Mesenchymal stem cell (in vitro differentiated cells and primary cell): ENCODE measurements around the gene PTP4A2.

ENCODE experiments used
- DNase-seq: peaks from one replicate; pipeline ENCODE4 v3.0.0-alpha.2; 2013
- H2AFZ ChIP-seq: one replicate; pipeline ENCODE4 v1.6.1; 2013; ENCODE audit warnings: low read depth, mild to moderate bottlenecking, control low read depth, inconsistent platforms, low read length, moderate library complexity
- H2AK5ac ChIP-seq: 2 replicates; pipeline ENCODE4 v1.6.1; 2013; ENCODE audit warnings: low read length, moderate library complexity, mild to moderate bottlenecking, inconsistent platforms; ENCODE audit not compliant: severe bottlenecking
- H2BK120ac ChIP-seq: one replicate; pipeline ENCODE4 v1.6.1; 2013; ENCODE audit warnings: low read depth, mild to moderate bottlenecking, inconsistent platforms, low read length, moderate library complexity
- H2BK12ac ChIP-seq, 2 experiments: one replicate each; pipeline ENCODE4 v1.6.1; 2013; ENCODE audit warnings: inconsistent platforms in 2 of 2, low read length in 2 of 2, mild to moderate bottlenecking in 2 of 2, moderate library complexity in 2 of 2, control low read depth in 1 of 2
- H2BK15ac ChIP-seq: one replicate; pipeline ENCODE4 v1.6.1; 2013; ENCODE audit warnings: mild to moderate bottlenecking, low read depth, inconsistent platforms; ENCODE audit not compliant: poor library complexity, severe bottlenecking
- H2BK5ac ChIP-seq: 2 replicates; pipeline ENCODE4 v1.6.1; 2013; ENCODE audit warnings: low read depth, mild to moderate bottlenecking, low read length, control low read depth, inconsistent platforms; ENCODE audit not compliant: poor library complexity, severe bottlenecking
- H3K14ac ChIP-seq, 2 experiments: one replicate each; pipeline ENCODE4 v1.6.1; 2013; ENCODE audit warnings: inconsistent platforms in 2 of 2, low read length in 2 of 2, control low read depth in 1 of 2, mild to moderate bottlenecking in 1 of 2, moderate library complexity in 1 of 2
- H3K18ac ChIP-seq, 2 experiments: one replicate each; pipeline ENCODE4 v1.6.1; 2013; ENCODE audit warnings: inconsistent platforms in 2 of 2, low read length in 2 of 2, control low read depth in 1 of 2, low read depth in 1 of 2, mild to moderate bottlenecking in 1 of 2
- H3K23ac ChIP-seq, 2 experiments: one replicate each; pipeline ENCODE4 v1.6.1; 2013; ENCODE audit warnings: inconsistent platforms in 2 of 2, low read length in 2 of 2, mild to moderate bottlenecking in 2 of 2, moderate library complexity in 2 of 2, control low read depth in 1 of 2
- H3K27ac ChIP-seq: 2 replicates; pipeline ENCODE4 v1.5.1; 2013; ENCODE audit warnings: mild to moderate bottlenecking, moderate library complexity, low read length, control low read depth, inconsistent platforms; ENCODE audit not compliant: poor library complexity, severe bottlenecking
- H3K27me3 ChIP-seq, 2 experiments: 2 replicates each; pipeline versions ENCODE4 v1.6.1 to v1.7.0; 2013; ENCODE audit warnings: low read length in 2 of 2, mild to moderate bottlenecking in 2 of 2, moderate library complexity in 2 of 2, control low read depth in 1 of 2, inconsistent platforms in 1 of 2; ENCODE audit not compliant: control insufficient read depth in 1 of 2, insufficient read depth in 1 of 2
- H3K36me3 ChIP-seq, 2 experiments: 2 replicates each; pipeline versions ENCODE4 v1.6.1 to v1.7.0; 2013; ENCODE audit warnings: low read length in 2 of 2, control low read depth in 1 of 2, inconsistent platforms in 1 of 2, low read depth in 1 of 2, mild to moderate bottlenecking in 1 of 2; ENCODE audit not compliant: insufficient read depth in 2 of 2, control insufficient read depth in 1 of 2
- H3K4ac ChIP-seq, 2 experiments: one replicate each; pipeline ENCODE4 v1.6.1; 2013; ENCODE audit warnings: inconsistent platforms in 2 of 2, low read length in 2 of 2, mild to moderate bottlenecking in 2 of 2, moderate library complexity in 2 of 2, control low read depth in 1 of 2, low read depth in 1 of 2
- H3K4me1 ChIP-seq: 2 replicates; pipeline ENCODE4 v1.6.1; 2013; ENCODE audit warnings: low read depth, low read length, control low read depth; ENCODE audit not compliant: control insufficient read depth, insufficient read depth
- H3K4me2 ChIP-seq: 2 replicates; pipeline ENCODE4 v1.6.1; 2013; ENCODE audit warnings: low read length, mild to moderate bottlenecking, inconsistent platforms; ENCODE audit not compliant: poor library complexity, severe bottlenecking
- H3K4me3 ChIP-seq, 2 experiments: 2 replicates each; pipeline versions ENCODE4 v1.5.1 to v1.7.0; 2013; ENCODE audit warnings: low read length in 2 of 2, mild to moderate bottlenecking in 2 of 2, control low read depth in 1 of 2, low read depth in 1 of 2; ENCODE audit not compliant: insufficient read depth in 1 of 2
- H3K79me1 ChIP-seq: replicated peaks from 2 replicates; pipeline ENCODE4 v1.6.1; 2013; ENCODE audit warnings: mild to moderate bottlenecking, control low read depth, low read length, inconsistent platforms; ENCODE audit not compliant: poor library complexity, severe bottlenecking
- H3K9ac ChIP-seq: 2 replicates; pipeline ENCODE4 v1.7.0; 2013; ENCODE audit warnings: mild to moderate bottlenecking, low read length, moderate library complexity
- H3K9me3 ChIP-seq: 2 replicates; pipeline ENCODE4 v1.7.0; 2013; ENCODE audit warnings: mild to moderate bottlenecking, low read length; ENCODE audit not compliant: control insufficient read depth
- H4K8ac ChIP-seq: one replicate; pipeline ENCODE4 v1.6.1; 2013; ENCODE audit warnings: inconsistent platforms, mild to moderate bottlenecking, low read length, moderate library complexity
- H4K91ac ChIP-seq: one replicate; pipeline ENCODE4 v1.6.1; 2013; ENCODE audit warnings: mild to moderate bottlenecking, low read length, inconsistent platforms
- WGBS: methylation state at CpG from one replicate; pipeline ENCODE4 v1.1.7; 2013; ENCODE audit warnings: mixed read lengths; 5-methylcytosine and 5-hydroxymethylcytosine counted together

Gene PTP4A2

DNA sequence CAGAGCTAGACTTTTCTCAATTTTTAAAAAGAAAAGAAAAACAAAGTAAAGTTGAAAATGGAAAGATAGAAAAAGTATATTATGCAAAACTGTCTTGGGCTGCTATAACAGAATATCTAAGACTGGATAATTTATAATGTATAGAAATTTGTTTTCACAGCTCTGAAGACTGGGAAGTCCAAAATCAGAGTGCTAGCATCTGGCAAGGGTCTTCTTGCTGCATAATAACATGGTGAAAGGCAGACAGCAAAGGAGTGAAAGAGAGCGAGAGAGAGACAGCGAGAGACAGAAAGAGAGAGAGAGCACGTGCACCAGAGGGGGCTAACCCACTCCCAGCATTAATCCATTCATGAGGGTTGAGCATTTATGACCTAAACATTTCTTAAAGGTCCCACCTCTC lies 63.2 kb downstream of the PTP4A2 start:
- Histone ChIP-seq H3K4me2 (no peak overlapping the region), H3K36me3 (no peaks in the 10 kb centered on the region), H3K4me1 (peaks cover 3% of the 10 kb centered on the region), H3K27ac (no peak overlapping the region), H3K18ac (no peak overlapping the region), H3K23ac (no peak overlapping the region), H3K9me3 (no peaks in the 10 kb centered on the region), H2AK5ac (no peak overlapping the region), H3K4ac (no peak overlapping the region), H2BK120ac (no peak overlapping the region), H3K9ac (no peak overlapping the region), H3K27me3 (no peaks in the 10 kb centered on the region), H3K79me1 (no peaks in the 10 kb centered on the region), H2BK12ac (no peak overlapping the region), H3K14ac (no peak overlapping the region), H4K91ac (no peak overlapping the region), H2AFZ (no peak overlapping the region), H3K4me3 (no peak overlapping the region), H4K8ac (no peak overlapping the region), H2BK15ac (no peak overlapping the region), H2BK5ac (no peak overlapping the region)
- no peak for DNase-seq
- WGBS = 100% methylated on average over 2 of the region's 3 CpGs

- Histone ChIP-seq H3K4me2 (no peak overlapping the region), H2BK5ac (no peak overlapping the region), H2AFZ (no peak overlapping the region), H3K9ac (no peak overlapping the region), H3K18ac (no peak overlapping the region), H2BK15ac (no peak overlapping the region), H3K27me3 (peaks cover 0 to 3% of the 10 kb centered on the region in 2 experiments), H4K91ac (no peak overlapping the region), H2BK12ac (no peak overlapping the region), H3K14ac (no peak overlapping the region), H3K27ac (no peak overlapping the region), H3K36me3 (no peaks in the 10 kb centered on the region), H3K4me1 (peaks cover 3% of the 10 kb centered on the region), H4K8ac (no peak overlapping the region), H3K23ac (no peak overlapping the region), H3K4me3 (no peak overlapping the region), H3K79me1 (no peaks in the 10 kb centered on the region), H3K9me3 (no peaks in the 10 kb centered on the region), H2AK5ac (no peak overlapping the region), H3K4ac (no peak overlapping the region), H2BK120ac (no peak overlapping the region)
- 93% methylated on average over 5 of the region's 7 CpGs for WGBS
- DNase-seq = no peak
Observed at GRCh38 chr1:31872658-31873636, 65.2 kb downstream of the PTP4A2 start.

- Histone ChIP-seq H2BK15ac (no peak overlapping the region), H3K4me3 (no peak overlapping the region), H3K27ac (no peak overlapping the region), H3K27me3 (peaks cover 0 to 3% of the 10 kb centered on the region in 2 experiments), H3K23ac (no peak overlapping the region), H3K9ac (no peak overlapping the region), H2AFZ (no peak overlapping the region), H2BK120ac (no peak overlapping the region), H4K91ac (no peak overlapping the region), H4K8ac (no peak overlapping the region), H2BK5ac (no peak overlapping the region), H3K4me2 (no peak overlapping the region), H3K4me1 (peaks cover 3% of the 10 kb centered on the region), H3K36me3 (no peaks in the 10 kb centered on the region), H3K4ac (no peak overlapping the region), H3K14ac (no peak overlapping the region), H2BK12ac (no peak overlapping the region), H3K79me1 (no peaks in the 10 kb centered on the region), H3K18ac (no peak overlapping the region), H3K9me3 (no peaks in the 10 kb centered on the region), H2AK5ac (no peak overlapping the region)
- no peak for DNase-seq
- WGBS = 89% methylated on average over 3 of the region's 3 CpGs
Observed at GRCh38 chr1:31871703-31872102, 66.5 kb downstream of the PTP4A2 start.

DNA sequence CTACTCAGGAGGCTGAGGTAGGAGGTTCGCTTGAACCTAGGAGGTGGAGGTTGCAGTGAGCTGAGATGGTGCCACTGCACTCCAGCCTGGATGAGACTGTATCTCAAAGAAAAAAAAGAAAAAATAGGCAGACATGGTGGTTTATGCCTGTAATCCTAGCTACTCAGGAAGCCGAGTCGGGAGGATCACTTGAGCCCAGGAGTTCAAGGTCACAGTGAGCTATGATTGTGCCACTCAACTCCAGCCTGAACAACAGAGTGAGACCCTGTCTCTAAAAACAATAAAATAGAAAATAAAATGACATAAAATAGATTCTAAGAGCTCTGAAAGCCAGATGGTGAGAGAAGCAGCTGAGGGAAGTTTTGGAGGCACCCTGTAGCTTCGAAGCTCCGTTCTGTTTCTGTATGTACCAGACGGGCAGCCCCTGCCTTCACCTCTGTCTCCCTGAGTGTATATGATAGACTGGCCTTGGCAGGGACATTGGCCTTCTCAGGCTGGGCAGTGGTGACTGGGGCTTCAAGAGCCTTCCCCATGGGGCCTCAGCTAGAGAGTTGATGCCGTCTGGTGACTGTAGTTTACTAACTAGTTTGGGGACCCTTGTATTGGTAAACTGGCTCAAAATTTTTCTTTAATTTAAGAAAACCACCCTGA lies 68.0 kb downstream of the PTP4A2 start:
- no peaks in the 10 kb centered on the region for H3K79me1 ChIP-seq
- 87% methylated on average over 6 of the region's 7 CpGs for WGBS

More for the DNA sequence above, 68.0 kb downstream of the PTP4A2 start:
- Histone ChIP-seq H3K4ac (no peak overlapping the region), H3K4me1 (no peaks in the 10 kb centered on the region), H2BK12ac (no peak overlapping the region), H3K14ac (no peak overlapping the region), H2BK5ac (no peak overlapping the region), H3K4me3 (no peak overlapping the region), H4K8ac (no peak overlapping the region), H3K18ac (no peak overlapping the region), H2BK15ac (no peak overlapping the region), H3K36me3 (no peaks in the 10 kb centered on the region), H3K4me2 (no peak overlapping the region), H3K27me3 (peaks cover 0 to 3% of the 10 kb centered on the region in 2 experiments), H3K9me3 (no peaks in the 10 kb centered on the region), H3K9ac (no peak overlapping the region), H3K27ac (no peak overlapping the region), H2AFZ (no peak overlapping the region), H4K91ac (no peak overlapping the region), H2AK5ac (no peak overlapping the region), H2BK120ac (no peak overlapping the region), H3K23ac (no peak overlapping the region)
- no peak for DNase-seq
